BLaER1 (cell line): ENCODE measurements around the gene IL12RB1.

Experiments
- H3K27ac ChIP-seq: shearing (Covaris generic); formaldehyde crosslinking; 2 replicates; pipeline ENCODE4 v1.8.1; 2022
- H3K27me3 ChIP-seq: shearing (Covaris generic); formaldehyde crosslinking; 2 replicates; pipeline ENCODE4 v1.8.1; 2022
- H3K36me3 ChIP-seq: shearing (Covaris generic); formaldehyde crosslinking; 2 replicates; pipeline ENCODE4 v1.8.1; 2022
- H3K4me1 ChIP-seq: shearing (Covaris generic); formaldehyde crosslinking; 2 replicates; pipeline ENCODE4 v1.8.1; 2022
- H3K4me2 ChIP-seq: shearing (Covaris generic); formaldehyde crosslinking; 2 replicates; pipeline ENCODE4 v1.8.1; 2022
- H3K4me3 ChIP-seq: shearing (Covaris generic); formaldehyde crosslinking; 2 replicates; pipeline ENCODE4 v1.8.1; 2022
- H3K9ac ChIP-seq: shearing (Covaris generic); formaldehyde crosslinking; 2 replicates; pipeline ENCODE4 v1.8.1; 2022
- H3K9me3 ChIP-seq: shearing (Covaris generic); formaldehyde crosslinking; 2 replicates; pipeline ENCODE4 v1.8.1; 2022
- H4K20me1 ChIP-seq: shearing (Covaris generic); formaldehyde crosslinking; 2 replicates; pipeline ENCODE4 v1.8.1; 2022
- Cebpa-rat ChIP-seq: shearing (Covaris generic); IDR thresholded peaks from 2 replicates; pipeline ENCODE4 v1.8.1; 2022

The IL12RB1 gene

DNA sequence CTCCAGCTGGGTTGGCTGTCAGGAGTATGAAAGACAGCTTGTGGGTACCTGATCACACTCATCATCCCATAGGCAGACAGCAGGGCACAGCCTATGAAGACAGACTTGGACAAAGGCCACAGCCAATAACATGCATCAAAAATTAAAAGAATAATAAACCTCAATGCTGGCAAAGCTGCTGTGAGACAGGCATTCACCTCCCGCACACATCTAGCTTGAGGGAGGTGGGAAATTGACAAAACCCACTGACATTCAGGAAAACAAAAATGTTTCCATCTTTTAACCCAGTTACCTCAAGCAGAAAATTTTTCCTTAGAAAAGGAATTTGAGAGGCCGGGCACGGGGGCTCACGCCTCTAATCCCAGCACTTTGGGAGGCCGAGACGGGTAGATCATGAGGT lies 14.4 kb downstream of the IL12RB1 start:
- Histone ChIP-seq H3K4me3 (no peak overlapping the region), H3K4me1 (no peaks in the 10 kb centered on the region), H3K27me3 (no peaks in the 10 kb centered on the region), H3K4me2 (no peak overlapping the region), H3K36me3 (no peaks in the 10 kb centered on the region), H3K9ac (no peak overlapping the region), H3K27ac (no peak overlapping the region), H3K9me3 (no peaks in the 10 kb centered on the region), H4K20me1 (no peaks in the 10 kb centered on the region)
- no peak for TF ChIP-seq Cebpa-rat

DNA sequence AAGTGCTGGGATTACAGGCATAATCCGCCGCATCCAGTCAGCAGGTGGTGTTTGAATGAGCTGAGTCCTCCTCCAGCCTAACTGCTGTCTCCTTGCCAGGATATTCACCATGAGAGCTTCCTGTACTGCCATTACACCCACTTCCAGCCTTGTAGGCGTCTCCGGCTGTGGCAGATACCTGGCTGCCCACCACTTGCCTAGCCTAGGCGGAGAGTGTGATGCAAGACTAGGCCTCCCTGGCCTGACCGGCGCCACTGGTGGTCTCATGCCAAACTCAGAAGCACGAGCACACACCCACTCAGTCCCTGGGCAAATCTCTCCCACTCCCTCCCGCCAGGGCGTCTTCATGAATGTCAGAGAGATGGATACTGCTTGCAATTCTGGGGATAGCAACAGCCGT lies 16.6 kb downstream of the IL12RB1 start:
- Histone ChIP-seq H3K4me3 (no peak overlapping the region), H3K27me3 (no peaks in the 10 kb centered on the region), H3K9me3 (no peaks in the 10 kb centered on the region), H3K4me1 (no peaks in the 10 kb centered on the region), H3K27ac (no peak overlapping the region), H4K20me1 (no peaks in the 10 kb centered on the region), H3K36me3 (no peaks in the 10 kb centered on the region), H3K9ac (no peak overlapping the region), H3K4me2 (no peak overlapping the region)
- TF ChIP-seq Cebpa-rat, result no peak

DNA sequence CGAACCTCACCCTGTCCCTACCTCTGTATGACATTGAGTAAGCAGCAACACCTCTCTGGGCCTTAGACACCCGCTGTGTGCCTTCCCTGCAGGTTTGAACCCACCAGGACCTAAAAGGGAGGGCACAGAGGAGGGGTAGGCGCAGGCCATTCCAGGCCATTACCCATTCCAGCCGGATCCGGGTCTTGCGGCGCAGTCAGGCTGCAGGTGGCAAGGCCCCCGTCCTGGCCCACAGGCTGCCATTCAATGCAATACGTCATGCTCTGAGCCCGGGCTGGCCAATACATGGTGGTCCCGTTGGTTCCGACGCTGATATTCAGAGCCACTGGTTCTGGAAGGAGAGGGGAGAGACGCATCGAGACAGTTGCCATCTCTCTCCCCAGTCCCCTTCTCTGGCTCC lies 17.4 kb downstream of the IL12RB1 start:
- Histone ChIP-seq H3K27me3 (no peaks in the 10 kb centered on the region), H3K9me3 (no peaks in the 10 kb centered on the region)

DNA sequence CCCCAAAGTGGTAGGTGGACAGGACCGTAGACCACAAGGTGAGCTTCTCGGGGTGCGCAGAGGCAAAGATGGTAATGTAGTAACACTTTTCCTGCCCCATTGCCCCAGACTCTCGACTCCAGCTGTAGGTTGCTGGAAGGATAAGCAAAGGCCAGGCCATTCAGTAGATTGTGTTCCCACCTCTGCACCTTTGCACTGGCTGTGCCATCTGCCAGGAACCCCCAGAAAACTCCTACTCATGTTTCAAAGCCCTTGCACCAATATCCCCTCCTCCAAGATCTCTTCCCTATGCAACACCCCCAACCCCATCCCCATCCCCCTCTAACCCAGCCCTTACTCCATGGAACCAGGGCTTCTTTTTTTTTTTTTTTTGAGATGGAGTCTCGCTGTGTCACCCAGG lies 18.3 kb downstream of the IL12RB1 start:
- no peak overlapping the region for H3K4me2 ChIP-seq
- no peak overlapping the region for H3K4me3 ChIP-seq
- no peak overlapping the region for H3K27ac ChIP-seq
- no peak overlapping the region for H3K9ac ChIP-seq
- no peaks in the 10 kb centered on the region for H3K36me3 ChIP-seq
- H4K20me1 ChIP-seq, result no peaks in the 10 kb centered on the region
- TF ChIP-seq Cebpa-rat, result no peak
- no peaks in the 10 kb centered on the region for H3K9me3 ChIP-seq
- no peaks in the 10 kb centered on the region for H3K27me3 ChIP-seq
- 0 out of 2 replicates have a peak, but pooled peaks cover 1% of the 10 kb centered on the region for H3K4me1 ChIP-seq

More for the DNA sequence above, 17.4 kb downstream of the IL12RB1 start:
- no peaks in the 10 kb centered on the region for H3K4me1 ChIP-seq
- no peak for TF ChIP-seq Cebpa-rat
- no peak overlapping the region for H3K9ac ChIP-seq
- H3K4me2 ChIP-seq, result no peak overlapping the region
- no peaks in the 10 kb centered on the region for H3K36me3 ChIP-seq
- H3K27ac ChIP-seq, result no peak overlapping the region
- no peak overlapping the region for H3K4me3 ChIP-seq
- no peaks in the 10 kb centered on the region for H4K20me1 ChIP-seq

DNA sequence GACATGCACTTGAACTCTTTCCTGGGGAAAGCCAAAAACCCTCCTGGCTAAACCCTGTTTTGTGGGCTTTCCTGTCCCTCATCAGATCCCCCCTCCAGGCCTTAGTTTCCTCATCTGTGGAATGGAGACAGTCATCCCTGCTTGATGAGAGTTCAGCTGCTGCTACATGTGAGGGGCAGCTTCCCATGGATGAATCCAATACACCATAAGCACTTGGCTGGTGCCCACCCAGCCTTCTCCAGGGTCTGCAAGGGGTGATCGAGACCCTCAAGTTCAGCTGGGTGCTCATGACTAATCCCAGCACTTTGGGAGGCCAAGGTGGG lies 21.6 kb downstream of the IL12RB1 start:
- H3K4me3 ChIP-seq, result no peak overlapping the region
- no peak overlapping the region for H3K27ac ChIP-seq
- TF ChIP-seq Cebpa-rat, result no peak
- H3K9me3 ChIP-seq, result no peaks in the 10 kb centered on the region
- no peak overlapping the region for H3K4me2 ChIP-seq
- H3K36me3 ChIP-seq, result no peaks in the 10 kb centered on the region
- no peak overlapping the region for H3K9ac ChIP-seq
- H4K20me1 ChIP-seq, result no peaks in the 10 kb centered on the region
- H3K27me3 ChIP-seq, result no peaks in the 10 kb centered on the region
- peaks cover 22% of the 10 kb centered on the region; the same call in 1 of the 2 replicates for H3K4me1 ChIP-seq

DNA sequence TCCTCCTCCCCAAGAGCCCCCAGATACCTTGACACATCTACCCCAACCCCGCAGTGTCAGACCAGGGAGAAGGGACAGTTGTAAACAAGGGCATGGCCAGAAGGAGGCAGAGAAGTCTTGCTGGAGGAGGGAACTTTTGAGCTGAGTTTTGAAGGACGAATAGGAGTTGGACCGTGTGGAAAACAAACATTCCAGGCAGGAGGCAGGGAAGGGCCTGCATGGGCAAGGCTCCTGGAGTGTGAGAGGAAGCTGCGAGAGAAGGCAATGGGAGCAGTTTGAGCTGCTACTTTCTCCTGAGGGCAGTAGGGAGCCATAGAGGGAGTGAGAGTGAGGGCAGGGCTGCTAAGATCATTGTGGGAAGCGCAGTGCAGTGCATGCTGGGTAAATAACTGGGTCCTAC lies 23.3 kb downstream of the IL12RB1 start:
- Histone ChIP-seq H3K27me3 (no peaks in the 10 kb centered on the region), H4K20me1 (no peaks in the 10 kb centered on the region), H3K27ac (no peak overlapping the region), H3K4me2 (no peak overlapping the region), H3K4me3 (no peak overlapping the region), H3K4me1 (peaks cover 26% of the 10 kb centered on the region), H3K9me3 (no peaks in the 10 kb centered on the region), H3K36me3 (no peaks in the 10 kb centered on the region), H3K9ac (no peak overlapping the region)
- TF ChIP-seq Cebpa-rat, result no peak

DNA sequence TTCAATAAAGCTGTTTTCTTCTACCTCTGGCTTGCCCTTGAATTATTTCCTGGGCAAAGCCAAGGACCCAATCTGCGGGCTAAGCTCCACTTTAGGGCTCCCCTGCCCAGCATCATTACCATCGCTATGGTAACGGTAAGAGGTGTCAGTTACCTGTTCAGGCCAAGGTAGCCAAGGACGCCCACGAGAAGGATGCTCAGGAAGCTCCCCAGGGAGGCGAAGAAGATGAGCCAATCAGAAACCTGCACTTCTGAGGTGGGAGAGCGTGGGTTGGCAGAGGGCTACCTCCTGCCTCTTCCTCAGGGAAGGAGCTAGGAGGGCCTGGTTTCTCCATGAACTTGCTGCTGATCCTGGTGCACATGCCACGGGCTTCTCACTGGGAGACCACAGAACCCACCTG lies 24.7 kb downstream of the IL12RB1 start:
- H3K36me3 ChIP-seq, result no peaks in the 10 kb centered on the region
- no peak overlapping the region for H3K4me2 ChIP-seq

DNA sequence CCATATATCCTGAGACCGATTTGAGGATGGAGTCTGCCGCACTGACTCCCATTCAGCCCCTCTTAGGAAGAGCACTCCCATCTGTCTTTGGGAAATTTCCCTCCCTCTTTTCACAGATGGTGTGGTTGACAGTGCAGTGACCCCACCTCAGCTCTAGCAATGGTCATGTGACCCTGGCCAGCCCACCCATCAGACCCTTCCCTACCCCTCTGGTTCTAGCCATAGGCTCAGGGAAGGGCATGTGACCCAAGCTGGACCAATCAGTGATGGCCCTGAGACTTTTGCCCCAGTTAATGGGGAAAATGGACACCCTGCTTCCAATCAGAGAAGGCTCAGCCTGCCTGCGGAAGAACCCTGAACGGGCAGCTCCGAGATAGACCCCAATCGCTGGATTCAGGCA lies 26.3 kb downstream of the IL12RB1 start:
- Histone ChIP-seq H3K4me1 (peaks cover 37% of the 10 kb centered on the region), H3K4me3 (no peak overlapping the region), H3K9me3 (no peaks in the 10 kb centered on the region), H4K20me1 (no peaks in the 10 kb centered on the region), H3K4me2 (no peak overlapping the region), H3K27me3 (no peaks in the 10 kb centered on the region), H3K27ac (no peak overlapping the region), H3K9ac (no peak overlapping the region), H3K36me3 (no peaks in the 10 kb centered on the region)
- TF ChIP-seq Cebpa-rat, result no peak

More for the DNA sequence above, 24.7 kb downstream of the IL12RB1 start:
- no peak overlapping the region for H3K4me3 ChIP-seq
- H3K9ac ChIP-seq, result no peak overlapping the region
- peaks cover 37% of the 10 kb centered on the region for H3K4me1 ChIP-seq
- H3K9me3 ChIP-seq, result no peaks in the 10 kb centered on the region
- H3K27me3 ChIP-seq, result no peaks in the 10 kb centered on the region
- H4K20me1 ChIP-seq, result no peaks in the 10 kb centered on the region
- TF ChIP-seq Cebpa-rat, result no peak
- no peak overlapping the region for H3K27ac ChIP-seq

DNA sequence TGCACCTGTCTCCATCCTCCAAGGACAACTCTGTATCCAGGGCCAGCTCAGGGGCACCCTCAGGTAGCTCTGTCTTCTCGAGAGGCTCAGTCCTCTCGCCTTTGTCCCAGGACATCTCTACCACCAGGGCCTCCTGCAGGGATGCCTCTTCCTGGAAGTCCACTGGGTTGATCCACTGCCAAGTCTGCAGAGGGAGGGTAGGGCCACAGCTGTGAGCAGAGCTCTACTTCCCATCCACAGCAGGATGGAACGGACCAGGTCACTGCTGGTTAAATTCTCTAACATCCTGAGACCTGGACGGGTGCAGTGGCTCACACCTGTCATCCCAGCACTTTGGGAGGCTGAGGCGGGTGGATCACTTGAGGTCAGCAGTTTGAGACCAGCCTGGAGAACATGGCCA lies 26.8 kb downstream of the IL12RB1 start:
- Histone ChIP-seq H3K9me3 (no peaks in the 10 kb centered on the region), H3K27me3 (no peaks in the 10 kb centered on the region), H3K36me3 (no peaks in the 10 kb centered on the region), H3K4me2 (no peak overlapping the region), H3K4me1 (peaks cover 37% of the 10 kb centered on the region), H3K9ac (no peak overlapping the region), H3K4me3 (no peak overlapping the region), H3K27ac (no peak overlapping the region), H4K20me1 (no peaks in the 10 kb centered on the region)
- no peak for TF ChIP-seq Cebpa-rat

DNA sequence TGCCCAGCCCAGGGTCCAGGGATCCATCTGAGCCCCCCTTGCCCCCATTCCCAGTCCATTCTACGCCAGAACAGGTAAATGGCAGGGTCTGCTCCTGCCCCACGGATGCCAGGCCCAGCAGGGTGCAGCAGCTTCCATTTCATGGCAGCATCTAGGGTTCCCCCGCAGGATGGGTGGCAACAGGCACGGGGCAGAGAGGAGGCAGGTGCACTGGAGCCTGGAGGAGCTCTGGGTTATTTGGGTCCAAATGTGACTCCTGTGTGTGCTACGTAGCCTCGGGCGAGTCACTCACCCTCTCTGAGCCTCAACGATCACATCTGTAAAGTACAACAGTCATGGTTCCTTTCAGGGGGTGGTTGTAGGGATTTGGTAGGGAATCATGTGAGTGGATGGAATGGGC lies 27.4 kb downstream of the IL12RB1 start:
- H3K27me3 ChIP-seq, result no peaks in the 10 kb centered on the region
- no peak for TF ChIP-seq Cebpa-rat
- H3K9me3 ChIP-seq, result no peaks in the 10 kb centered on the region

More for the DNA sequence above, 27.4 kb downstream of the IL12RB1 start:
- no peak overlapping the region for H3K4me2 ChIP-seq
- no peaks in the 10 kb centered on the region for H3K36me3 ChIP-seq
- H3K4me3 ChIP-seq, result no peak overlapping the region
- peaks cover 37% of the 10 kb centered on the region for H3K4me1 ChIP-seq
- H3K9ac ChIP-seq, result no peak overlapping the region
- H3K27ac ChIP-seq, result no peak overlapping the region
- no peaks in the 10 kb centered on the region for H4K20me1 ChIP-seq
